GM12864 (cell line): ENCODE measurements around the gene ARL10.
A peak's percentile ranks its signal among the peaks of the same experiment; 100 is the strongest.

Source experiments
- DNase-seq: peaks from one replicate; pipeline ENCODE4 v3.0.0-alpha.2; 2011; ENCODE audit warnings: low read depth
- H3K4me3 ChIP-seq: 2 replicates; pipeline ENCODE4 v1.5.1; 2011; ENCODE audit warnings: mild to moderate bottlenecking, low read depth, low read length, control low read depth
- CTCF ChIP-seq: IDR thresholded peaks from 2 replicates; pipeline ENCODE4 v1.5.1; 2011; ENCODE audit warnings: low read depth, mild to moderate bottlenecking, moderate library complexity, low read length, control low read depth, inconsistent platforms; ENCODE audit errors: missing control alignments

Gene ARL10

GRCh38 chr5:176353533-176353932 is 11.8 kb upstream of the ARL10 start:
- H3K4me3 ChIP-seq: no peak overlapping the region
- no peak for TF ChIP-seq CTCF
- DNase-seq: no peak

GRCh38 chr5:176355400-176356178 is 9.7 kb upstream of the ARL10 start:
- no peak for DNase-seq
- H3K4me3 ChIP-seq: no peak overlapping the region
- TF ChIP-seq CTCF: no peak

- no peak overlapping the region for H3K4me3 ChIP-seq
- TF ChIP-seq CTCF: no peak
- no peak for DNase-seq
Observed at GRCh38 chr5:176356179-176356566, 9.1 kb upstream of the ARL10 start.

GRCh38 chr5:176359658-176360057 is 5.6 kb upstream of the ARL10 start:
- no peak for TF ChIP-seq CTCF
- no peak for DNase-seq
- no peak overlapping the region for H3K4me3 ChIP-seq

GRCh38 chr5:176360894-176361436 is 4.3 kb upstream of the ARL10 start:
- no peak for TF ChIP-seq CTCF
- peak overlapping the region; percentile 92 for H3K4me3 ChIP-seq
- DNase-seq: no peak

GRCh38 chr5:176361437-176362232 is 3.7 kb upstream of the ARL10 start, which contains the start of gene KIAA1191:
KIAA1191 (minus strand) TSS chr5:176361764; CDS start chr5:176359508, 2,256 bp downstream.
- peak within 1 kb of the TSS; percentile 92 for H3K4me3 ChIP-seq
- TF ChIP-seq CTCF: peak; percentile 4
- DNase-seq: peak; percentile 77

- DNase-seq: no peak
- TF ChIP-seq CTCF: no peak
- H3K4me3 ChIP-seq: peak overlapping the region; percentile 92
Observed at GRCh38 chr5:176362233-176362490, 3.1 kb upstream of the ARL10 start.
